NCI-H2081 (cell line): ENCODE measurements around the gene RFX7.
"Not testable (repeated sequence)": the region's sequence is repeated elsewhere in the genome, so short reads cannot be mapped to it uniquely, and the experiment has no call there.

ENCODE experiments used
- DNase-seq, 2 experiments: peaks; one replicate each; lab custom pipeline; 2025; lab: John Stamatoyannopoulos, UW

Gene RFX7

DNA sequence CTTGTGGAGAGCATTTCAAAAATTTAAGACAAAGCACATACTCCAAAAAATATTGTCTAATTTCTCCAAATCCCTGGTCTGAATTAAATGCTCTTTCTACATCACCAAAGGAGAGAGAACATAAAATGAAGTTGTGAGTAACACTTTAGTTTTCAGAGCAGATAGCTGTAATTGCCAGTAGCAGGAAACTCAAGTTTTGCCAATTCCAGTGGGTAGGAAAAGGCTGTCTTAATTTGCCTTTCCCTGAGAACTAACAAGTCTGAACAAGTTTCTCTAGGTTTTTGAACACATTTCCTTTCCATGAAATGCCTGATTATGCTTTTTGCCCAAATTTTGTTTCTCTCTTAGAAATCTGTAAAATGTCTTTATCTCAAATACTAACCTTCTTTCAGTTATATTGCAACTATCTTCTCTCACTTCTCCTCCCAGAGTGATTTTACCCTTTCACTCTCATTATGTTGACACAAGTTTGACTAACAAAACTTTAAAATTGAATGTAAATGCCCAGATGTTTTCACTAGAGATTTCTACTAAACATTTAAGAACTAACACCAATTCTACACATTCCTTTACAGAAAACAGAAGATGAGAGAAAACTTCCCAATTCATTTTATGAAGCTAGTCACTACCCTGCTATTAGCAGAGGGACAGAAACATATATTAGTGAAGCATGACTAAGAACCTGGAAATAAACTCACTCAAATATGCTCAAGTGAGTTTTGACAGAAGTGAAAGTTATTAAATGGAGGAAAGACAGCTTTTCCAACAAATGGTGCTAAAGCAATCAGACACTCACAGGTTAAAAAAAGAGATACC lies 38.4 kb downstream of the RFX7 start:
- DNase-seq = no peak

DNA sequence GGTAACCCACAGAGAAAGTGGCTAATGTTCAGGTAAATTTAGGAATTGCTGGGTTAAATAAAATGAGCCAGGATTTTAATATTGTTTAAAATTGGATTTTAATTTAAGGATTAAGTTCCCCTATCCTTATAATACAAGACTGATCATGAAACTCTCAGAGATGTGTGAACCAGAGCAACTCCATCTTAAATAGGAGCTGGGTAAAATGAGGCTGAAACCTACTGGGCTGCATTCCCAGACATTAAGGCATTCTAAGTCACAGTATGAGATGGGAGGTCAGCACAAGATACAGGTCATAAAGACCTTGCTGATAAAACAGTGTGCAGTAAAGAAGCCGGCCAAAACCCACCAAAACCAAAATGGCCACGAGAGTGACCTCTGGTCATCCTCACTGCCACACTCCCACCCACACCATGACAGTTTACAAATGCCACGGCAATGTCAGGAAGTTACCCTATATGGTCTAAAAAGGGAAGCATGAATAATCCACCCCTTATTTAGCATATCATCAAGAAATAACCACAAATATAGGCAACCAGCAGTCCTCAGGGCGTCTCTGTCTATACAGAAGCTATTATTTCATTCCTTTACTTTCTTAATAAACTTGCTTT lies 40.3 kb downstream of the RFX7 start:
- DNase-seq = not testable (repeated sequence)

DNA sequence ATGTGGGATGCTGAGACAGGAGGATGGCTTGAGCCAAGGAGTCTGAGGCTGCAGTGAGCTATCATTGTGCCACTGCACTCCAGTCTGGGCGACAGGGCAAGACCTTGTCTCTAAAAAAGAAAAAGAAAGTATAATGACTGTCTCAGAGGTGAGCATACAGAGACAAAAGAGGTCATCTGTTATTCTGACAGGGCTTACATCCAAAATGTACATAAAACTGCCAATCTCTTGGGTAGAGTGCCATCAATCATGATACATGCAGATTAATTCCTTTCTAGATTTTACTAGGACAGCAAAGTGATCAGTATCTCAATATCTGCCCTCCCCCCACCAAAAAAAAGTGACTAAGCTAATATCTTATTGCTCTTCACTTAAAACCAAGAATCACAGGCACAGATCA lies 41.0 kb downstream of the RFX7 start:
- DNase-seq = no peak

- no peak for DNase-seq
Observed at GRCh38 chr15:56199038-56199437, 44.6 kb downstream of the RFX7 start.

DNA sequence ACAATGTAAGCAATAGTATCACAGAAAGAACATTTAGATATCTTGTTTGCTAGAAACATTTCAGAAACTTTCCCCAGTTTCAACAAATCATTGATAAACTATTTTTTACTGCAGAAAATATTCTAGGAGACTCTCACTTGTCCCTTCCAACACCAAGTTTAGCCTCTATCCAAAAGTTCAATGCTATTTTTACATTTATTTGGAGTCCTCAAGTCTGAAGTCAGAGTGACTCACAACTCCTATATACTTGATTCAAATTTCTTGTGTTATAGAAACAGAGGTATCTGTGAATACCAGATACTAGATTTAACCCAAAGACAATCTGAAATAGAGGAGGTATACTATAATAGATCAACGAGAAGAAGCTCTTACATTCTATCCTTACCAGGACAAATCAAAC lies 49.6 kb downstream of the RFX7 start:
- DNase-seq = no peak

DNA sequence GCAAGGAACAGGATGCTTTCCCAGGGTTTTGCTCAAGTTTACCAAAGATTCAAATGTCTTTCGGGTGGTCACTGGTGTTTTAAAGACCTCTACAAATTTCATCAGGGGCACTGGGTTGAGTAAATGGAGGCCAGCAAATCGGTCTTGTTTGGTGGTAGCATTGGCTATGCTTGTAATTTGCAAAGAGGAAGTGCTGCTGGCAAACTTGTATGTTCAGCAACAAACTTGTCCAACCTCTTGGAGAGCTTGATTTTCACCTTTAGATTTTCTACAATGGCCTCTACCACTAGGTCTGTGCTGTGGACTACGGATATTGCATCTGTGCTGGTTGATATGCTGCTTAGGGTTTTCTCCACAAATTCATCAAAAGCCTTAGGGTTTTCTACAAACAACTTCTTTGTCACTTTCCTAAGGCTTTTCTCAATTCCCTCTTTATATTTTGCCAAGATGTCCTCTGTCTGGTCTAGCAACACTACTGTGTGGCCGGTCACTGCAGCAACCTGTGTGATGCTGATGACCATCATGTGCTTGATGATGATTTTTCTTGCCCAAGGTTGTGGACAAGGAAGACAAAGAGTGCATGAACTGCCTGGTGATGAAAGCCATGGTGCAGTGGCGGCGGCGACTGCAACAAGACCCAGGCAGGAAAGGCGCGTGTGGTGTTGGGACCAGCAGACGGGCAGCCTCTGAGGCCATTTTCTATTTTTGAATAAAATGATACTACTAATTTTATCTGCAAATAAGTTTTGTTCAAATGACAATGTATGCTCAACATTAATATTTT lies 50.8 kb downstream of the RFX7 start:
- no peak for DNase-seq

DNA sequence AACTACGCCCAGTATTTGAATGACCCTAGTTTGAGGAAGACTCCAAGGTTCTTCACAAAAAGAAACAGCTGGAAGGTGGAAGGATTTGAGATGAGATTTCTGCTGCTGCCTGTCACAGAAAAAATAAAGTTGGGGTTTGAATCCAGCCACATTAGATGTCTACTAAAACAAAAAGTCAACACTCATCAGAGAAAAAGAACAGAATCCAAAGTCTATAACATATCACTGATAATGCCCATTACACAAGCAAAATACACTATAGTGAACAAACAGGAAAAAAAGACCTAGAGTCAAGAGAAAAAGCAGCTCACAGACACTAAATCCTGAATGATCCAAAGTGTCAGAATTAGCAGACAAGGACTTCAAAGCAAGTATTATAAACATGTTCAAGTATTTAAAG lies 56.0 kb downstream of the RFX7 start:
- no peak for DNase-seq

DNA sequence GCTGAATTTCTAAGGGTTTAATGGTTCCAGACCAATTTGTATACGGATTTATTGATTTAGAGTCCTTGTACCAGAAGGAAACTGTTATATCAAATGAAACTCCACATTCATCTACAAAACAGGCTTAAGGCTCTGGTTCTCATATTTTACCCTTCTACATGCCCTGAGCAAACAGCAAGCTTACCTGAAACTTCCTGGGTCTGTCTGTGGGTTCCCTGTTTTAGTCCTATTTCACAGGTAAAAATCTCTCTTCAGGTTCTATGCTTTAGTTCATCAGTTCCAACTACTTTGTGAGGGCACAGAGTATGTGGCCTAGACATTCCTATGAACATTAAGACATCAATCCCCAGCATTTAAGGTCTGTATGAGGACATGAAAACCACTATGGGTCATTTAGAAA lies 57.7 kb downstream of the RFX7 start:
- no peak for DNase-seq

DNA sequence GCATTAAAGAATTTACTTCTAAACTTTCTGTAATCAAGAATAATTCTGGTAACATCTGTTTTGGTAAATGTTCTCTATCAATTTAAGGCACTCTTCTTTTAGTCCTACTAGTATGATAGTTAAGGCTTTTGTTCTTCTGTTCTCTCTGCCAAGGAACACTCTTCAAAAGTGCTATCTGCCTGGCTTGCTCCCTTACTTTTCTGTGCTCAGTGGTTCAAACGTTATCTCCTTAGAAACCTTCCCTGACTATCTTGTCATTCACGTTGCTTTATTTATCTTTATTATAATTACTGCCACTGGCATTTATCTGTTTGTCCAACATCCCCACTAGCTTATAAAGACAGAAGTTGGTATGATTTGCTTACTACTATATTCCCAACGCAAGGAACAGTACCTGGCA lies 59.2 kb downstream of the RFX7 start:
- no peak for DNase-seq

DNA sequence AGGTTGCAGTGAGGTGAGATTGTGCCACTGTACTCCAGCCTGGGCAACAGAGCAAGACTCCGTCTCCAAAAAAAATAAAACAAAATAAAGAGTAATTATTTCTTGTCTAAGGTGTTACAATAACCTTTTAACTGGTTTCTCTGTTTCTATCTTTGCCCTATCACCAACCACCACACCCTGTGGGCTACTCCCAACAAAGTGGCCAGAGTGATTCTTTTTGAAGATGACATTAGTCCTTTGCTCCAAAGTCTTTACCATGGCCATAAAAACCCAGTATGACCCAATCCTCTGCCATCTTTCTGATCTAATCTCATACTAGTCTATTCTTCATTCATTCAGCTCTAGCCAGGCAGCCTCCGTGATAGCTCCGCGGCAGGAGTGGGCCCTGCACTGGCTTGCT lies 62.8 kb downstream of the RFX7 start:
- no peak for DNase-seq

DNA sequence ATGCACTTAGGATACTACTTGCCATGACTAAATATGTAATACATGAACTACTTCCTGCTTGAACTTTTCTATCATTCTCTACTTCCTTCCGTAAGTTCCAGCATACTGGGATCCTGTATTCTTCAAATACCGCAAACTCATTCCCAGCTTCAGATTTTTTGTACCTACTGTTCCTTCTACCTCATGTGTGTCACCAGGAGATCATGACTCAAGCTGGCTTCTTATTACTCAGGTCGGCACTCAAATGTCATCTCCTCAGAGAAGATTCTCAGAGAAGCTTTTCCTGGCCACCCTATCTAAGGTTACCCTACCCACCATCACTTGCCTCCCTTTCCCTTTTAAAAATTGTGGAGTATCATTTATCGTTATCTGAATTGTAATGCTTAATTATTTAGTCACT lies 66.7 kb downstream of the RFX7 start:
- DNase-seq = no peak

DNA sequence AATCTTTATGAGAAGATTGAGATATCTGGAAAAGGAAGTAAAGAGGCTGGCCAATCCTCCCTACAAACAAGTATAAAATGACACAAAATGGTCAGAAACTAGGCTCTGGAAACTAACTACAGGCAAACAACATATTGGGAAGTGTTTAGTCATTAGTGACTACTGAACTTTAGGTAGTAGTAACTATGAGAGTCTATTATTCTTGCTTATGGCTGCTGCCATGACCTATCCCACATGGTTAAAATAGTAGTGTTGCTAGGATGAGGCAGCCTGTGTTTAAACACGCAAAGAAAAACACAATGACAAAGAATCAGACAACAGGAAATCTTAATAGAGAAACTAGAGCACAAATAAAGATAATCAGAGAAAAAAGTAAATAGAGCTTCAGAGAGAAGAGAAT lies 67.9 kb downstream of the RFX7 start:
- no peak for DNase-seq

DNA sequence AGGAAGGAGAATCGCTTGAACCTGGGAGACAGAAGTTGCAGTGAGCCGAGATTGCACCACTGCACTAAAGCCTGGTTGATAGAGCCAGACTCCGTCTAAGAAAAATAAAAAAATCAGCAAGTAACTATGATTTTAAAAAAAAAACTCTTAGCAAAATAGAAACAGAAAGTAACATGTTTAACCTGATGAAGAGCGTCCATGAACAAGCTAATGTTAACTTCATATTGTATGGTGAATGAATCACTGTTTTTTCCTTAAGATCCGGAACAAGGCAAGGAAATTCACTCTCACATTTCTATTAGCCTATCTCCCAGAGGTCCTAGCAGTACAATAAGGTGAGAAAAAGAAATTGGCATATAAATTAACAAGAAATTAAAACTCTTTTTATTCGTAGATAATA lies 69.0 kb downstream of the RFX7 start:
- no peak for DNase-seq

DNA sequence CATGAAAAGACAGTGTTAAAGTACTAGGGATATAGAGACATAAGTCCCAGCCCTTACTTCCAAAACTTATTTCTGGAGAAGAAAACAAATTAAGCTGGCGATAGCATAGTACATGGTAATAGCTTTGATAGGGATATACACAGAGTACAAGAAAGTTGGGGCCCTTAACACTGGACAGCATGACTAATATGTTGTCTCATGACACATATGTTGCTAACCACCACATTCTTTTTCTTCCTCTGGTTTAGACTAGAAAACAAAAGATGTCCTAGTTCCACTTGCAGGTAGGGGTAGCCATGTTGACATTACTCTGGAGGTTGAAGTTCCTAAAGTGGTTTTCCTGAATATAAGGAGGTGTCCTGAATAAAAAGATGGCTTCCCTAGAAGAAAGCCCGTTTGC lies 75.3 kb downstream of the RFX7 start:
- no peak for DNase-seq

DNA sequence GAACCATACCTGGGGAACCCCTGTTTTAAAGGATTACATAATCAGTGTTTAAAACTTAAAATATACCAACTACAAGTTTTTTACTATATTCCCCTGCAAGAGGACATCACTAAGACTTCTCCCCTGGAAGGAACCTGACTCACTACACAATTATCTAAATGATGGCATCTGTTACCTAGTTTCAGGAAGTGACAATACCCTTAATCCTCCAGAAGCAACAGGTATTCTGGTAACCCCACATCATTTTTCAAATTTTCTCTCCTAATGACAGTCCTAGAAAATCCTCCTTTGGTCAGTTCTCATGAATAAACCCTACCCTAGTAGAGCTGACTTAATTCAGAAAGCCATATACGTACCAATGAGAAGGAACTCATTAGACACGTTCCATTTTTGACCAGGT lies 78.4 kb downstream of the RFX7 start:
- no peak for DNase-seq

DNA sequence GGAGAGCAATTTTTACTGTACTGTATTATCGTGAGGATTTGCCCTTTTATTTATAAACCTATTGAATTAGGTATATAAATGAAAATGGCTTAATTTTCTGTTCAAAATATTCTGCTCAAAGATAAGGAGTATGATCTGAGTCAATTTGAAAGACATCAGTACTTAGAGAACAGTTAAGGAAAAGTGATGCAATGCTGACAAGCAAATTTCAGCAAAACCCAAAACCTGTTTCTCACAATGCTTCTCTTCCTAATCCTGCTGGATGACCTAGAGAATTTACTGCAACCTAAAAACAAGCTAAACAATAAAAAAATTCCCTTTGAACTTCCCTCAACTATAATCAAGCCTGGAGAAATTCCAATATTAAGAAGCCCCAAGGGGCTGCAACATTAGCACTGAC lies 82.7 kb downstream of the RFX7 start:
- no peak for DNase-seq

GRCh38 chr15:56156877-56157276 lies 86.8 kb downstream of the RFX7 start:
- no peak for DNase-seq

DNA sequence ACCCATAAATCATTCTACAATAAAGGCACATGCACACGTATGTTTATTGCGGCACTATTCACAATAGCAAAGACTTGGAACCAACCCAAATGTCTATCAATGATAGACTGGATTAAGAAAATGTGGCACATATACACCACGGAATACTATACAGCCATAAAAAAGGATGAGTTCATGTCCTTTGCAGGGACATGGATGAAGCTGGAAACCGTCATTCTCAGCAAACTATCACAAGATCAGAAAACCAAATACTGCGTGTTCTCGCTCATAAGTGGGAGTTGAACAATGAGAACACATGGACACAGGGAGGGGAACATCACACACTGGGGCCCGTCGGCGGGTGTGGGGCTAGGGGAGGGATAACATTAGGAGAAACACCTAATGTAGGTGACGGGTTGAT lies 88.4 kb downstream of the RFX7 start:
- not testable (repeated sequence) for DNase-seq

- not testable (repeated sequence) for DNase-seq
Observed at GRCh38 chr15:56154768-56155167, 88.9 kb downstream of the RFX7 start.

DNA sequence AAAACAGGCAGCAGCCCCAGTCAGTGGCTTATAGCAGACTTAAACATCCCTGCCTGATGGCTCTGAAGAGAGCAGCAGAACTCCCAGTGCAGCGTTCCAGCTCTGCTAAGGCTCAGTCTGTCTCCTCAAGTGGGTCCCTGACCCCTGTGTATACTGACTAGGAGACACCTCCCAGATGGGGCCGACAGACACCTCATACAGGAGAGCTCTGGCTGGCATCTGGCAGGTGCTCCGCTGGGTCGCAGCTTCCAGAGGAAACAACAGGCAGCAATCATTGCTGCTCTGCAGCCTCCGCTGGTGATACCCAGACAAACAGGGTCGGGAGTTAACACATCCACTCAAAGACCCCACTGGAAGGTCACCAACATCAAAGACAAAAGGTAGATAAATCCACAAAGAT lies 93.5 kb downstream of the RFX7 start:
- DNase-seq = no peak

DNA sequence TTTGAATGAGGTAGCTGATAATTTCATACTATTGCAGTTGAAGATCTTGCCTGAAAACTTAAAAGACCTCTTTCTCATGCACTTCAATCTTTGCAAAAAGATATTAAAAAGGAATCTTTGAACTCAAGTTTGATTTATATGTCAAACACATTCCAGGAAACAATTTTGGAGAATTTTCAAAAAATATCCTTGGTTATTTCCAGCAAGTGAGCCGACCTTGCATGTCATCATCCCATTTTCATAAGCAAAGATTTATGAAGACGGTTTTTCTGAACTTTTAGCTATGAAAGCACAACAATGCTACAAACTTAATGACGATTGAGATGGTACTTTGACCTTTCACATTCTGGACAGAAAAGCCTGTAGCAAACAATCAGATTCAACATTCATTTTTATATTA lies 95.6 kb downstream of the RFX7 start:
- DNase-seq = no peak

- DNase-seq = no peak
Observed at GRCh38 chr15:56146756-56147155, 96.9 kb downstream of the RFX7 start.

DNA sequence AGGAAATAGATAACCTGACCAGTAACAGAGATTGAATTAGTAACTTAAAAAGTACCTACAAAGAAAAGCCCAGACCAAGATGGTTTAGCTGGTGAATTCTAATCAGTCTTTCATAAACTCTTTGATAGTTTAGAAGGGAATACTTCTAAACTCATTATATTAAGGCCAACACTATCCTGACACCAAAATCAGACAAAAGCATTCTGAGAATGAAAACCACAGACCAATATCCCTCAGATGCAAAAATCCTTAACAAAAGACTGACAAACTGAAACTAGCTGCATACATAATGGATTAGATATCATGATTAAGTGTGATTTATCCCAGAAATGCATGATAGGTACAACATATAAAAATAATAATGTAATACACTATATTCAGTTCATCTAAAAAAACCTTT lies 115.6 kb downstream of the RFX7 start:
- no peak for DNase-seq
